Prostate gland (tissue), 2 donors: ENCODE results near the gene OSBP2. TPM values are rescaled to one million over a fixed set of nuclear protein-coding genes. Genes with fewer than 3 reads are reported as not detected.

Experiments
- DNase-seq: peaks from one replicate; pipeline ENCODE4 v3.0.0-alpha.2; 2019; ENCODE audit warnings: low spot score
- H3K27ac ChIP-seq, 2 donors: fragments of 200-600 bp; sonication (generic); 2 replicates each; pipeline ENCODE4 v1.5.1; 2017 to 2019
- H3K27me3 ChIP-seq: fragments of 200-600 bp; sonication (generic); replicated peaks from 2 replicates; pipeline ENCODE4 v1.5.1; 2019; ENCODE audit not compliant: insufficient read depth
- H3K36me3 ChIP-seq, 2 donors: fragments of 200-600 bp; sonication (generic); 1 replicate in 1 of 2; 2 replicates in 1 of 2; pipeline versions ENCODE4 v1.5.1 to v1.8.1; 2017 to 2019
- H3K4me1 ChIP-seq: fragments of 200-600 bp; sonication (generic); replicated peaks from 2 replicates; pipeline ENCODE4 v1.5.1; 2019
- H3K4me3 ChIP-seq, 2 donors: fragments of 200-600 bp; sonication (generic); 2 replicates each; pipeline ENCODE4 v1.5.1; 2017 to 2019
- H3K9me3 ChIP-seq: fragments of 200-600 bp; sonication (generic); 2 replicates; pipeline ENCODE4 v1.5.1; 2017
- POLR2A ChIP-seq: fragments of 450-650 bp; IDR thresholded peaks from one replicate; pipeline ENCODE4 v1.6.1; 2016; ENCODE audit warnings: antibody characterized with exemption, mild to moderate bottlenecking
- POLR2AphosphoS5 ChIP-seq: sonication (generic); formaldehyde crosslinking; IDR thresholded peaks from one replicate; pipeline ENCODE4 v1.6.1; 2017; ENCODE audit warnings: antibody characterized with exemption
- WGBS: methylation state at CpG from one replicate; pipeline ENCODE4 v1.1.5; 2018; 5-methylcytosine and 5-hydroxymethylcytosine counted together
- intact Hi-C: fragments of 100-400 bp; cut with DNase I; formaldehyde crosslinking; loops from one replicate; pipeline ENCODE4 v1.14.2; 2022
- total RNA-seq, 2 donors: library from RNA; depleted of rRNA; stranded (reverse); fragments of >200 nt; gene quantifications; one replicate each; pipeline ENCODE4 v1.1.0, GENCODE V29; 2016
- TF ChIP-seq, protein P1 (sequence below), 4 experiments: fragments of 200-600 bp in 2 of 4; fragments of 450-650 bp in 2 of 4; sonication (generic) in 2 of 4; IDR thresholded peaks; 1 replicate in 3 of 4; 2 replicates in 1 of 4; pipeline ENCODE4 v1.5.1; 2016 to 2019; ENCODE audit warnings: antibody characterized with exemption in 4 of 4, mild to moderate bottlenecking in 2 of 4, moderate library complexity in 2 of 4

OSBP2 gene
- total RNA-seq, 2 donors from 2014 or later: 4.5 to 16.2 TPM

DNA sequence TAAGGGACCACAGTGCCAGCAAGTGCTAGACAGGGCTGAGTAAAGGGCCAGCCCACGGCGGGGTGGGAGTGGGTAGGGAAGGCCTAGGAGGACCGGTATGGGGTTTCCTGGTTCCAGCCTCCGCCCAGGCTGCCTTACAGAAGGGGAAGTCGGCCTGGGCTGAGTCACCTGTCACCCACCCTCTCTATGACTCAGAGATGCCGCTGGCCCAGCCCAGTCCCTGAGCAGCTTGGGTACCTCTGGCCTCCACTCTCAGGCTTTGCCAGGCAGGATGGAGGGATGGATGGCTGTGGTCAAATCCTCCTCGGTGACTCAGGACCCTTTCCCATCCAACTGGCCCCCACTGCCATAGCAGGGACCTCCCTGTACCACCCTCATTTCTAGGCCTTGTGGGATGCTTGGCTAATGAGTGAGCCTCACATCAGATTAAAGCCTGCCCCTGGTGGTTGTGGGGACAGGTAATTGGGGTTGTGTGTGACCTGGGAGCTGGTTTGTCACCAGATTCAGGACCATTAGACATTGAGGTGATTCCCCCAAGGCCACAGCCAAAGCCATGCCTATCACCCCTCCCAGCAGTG lies 45.2 kb upstream of the OSBP2 start:
- Histone ChIP-seq H3K36me3 (no peaks in the 10 kb centered on the region), H3K9me3 (no peaks in the 10 kb centered on the region), H3K4me3 (no peak overlapping the region), H3K27me3 (no peaks in the 10 kb centered on the region), H3K4me1 (no peaks in the 10 kb centered on the region), H3K27ac (no peak overlapping the region)
- no peak for DNase-seq
- intact Hi-C loops: no loop called here
- no peak for TF ChIP-seq POLR2AphosphoS5
- TF ChIP-seq, protein P1, sequence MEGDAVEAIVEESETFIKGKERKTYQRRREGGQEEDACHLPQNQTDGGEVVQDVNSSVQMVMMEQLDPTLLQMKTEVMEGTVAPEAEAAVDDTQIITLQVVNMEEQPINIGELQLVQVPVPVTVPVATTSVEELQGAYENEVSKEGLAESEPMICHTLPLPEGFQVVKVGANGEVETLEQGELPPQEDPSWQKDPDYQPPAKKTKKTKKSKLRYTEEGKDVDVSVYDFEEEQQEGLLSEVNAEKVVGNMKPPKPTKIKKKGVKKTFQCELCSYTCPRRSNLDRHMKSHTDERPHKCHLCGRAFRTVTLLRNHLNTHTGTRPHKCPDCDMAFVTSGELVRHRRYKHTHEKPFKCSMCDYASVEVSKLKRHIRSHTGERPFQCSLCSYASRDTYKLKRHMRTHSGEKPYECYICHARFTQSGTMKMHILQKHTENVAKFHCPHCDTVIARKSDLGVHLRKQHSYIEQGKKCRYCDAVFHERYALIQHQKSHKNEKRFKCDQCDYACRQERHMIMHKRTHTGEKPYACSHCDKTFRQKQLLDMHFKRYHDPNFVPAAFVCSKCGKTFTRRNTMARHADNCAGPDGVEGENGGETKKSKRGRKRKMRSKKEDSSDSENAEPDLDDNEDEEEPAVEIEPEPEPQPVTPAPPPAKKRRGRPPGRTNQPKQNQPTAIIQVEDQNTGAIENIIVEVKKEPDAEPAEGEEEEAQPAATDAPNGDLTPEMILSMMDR (IDR thresholded peaks at IDR 0.05): no peak
- TF ChIP-seq POLR2A: no peak
- WGBS: 57% methylated on average over 7 of the region's 7 CpGs

DNA sequence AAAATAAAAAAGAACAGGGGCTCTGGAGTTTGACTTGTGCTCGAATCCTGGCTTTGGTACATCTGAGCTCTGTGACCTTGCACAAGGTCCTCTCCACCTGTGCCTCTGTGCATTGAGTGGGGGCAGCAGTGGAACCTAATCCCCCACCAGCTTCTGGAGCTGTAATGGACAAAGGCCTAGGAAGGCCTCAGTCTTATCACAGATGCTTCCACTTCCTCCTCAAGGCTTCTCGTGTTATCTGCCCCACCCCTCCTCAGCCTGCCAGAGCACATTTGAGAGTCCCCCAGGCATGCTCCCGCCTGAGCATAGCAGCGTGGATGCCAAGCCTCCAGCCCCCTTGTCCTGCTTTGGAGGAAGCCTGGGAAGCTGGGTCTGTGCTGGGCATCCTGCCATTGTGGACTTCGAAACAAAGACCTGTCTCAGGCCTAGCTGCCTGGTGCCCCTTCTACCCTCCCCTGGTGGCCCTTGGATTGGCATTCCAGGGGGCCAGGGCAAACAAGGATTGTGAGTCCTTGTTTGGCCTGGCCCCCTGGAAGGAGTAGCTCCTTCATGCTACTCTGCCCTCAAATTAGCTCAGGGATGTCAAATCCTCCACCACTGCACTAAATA lies 44.1 kb upstream of the OSBP2 start:
- no peak for DNase-seq
- TF ChIP-seq POLR2A (no peak), POLR2AphosphoS5 (no peak)
- TF ChIP-seq, protein P1 (IDR thresholded peaks at IDR 0.05): no peak
- intact Hi-C loops: no loop called here
- Histone ChIP-seq H3K4me3 (no peak overlapping the region), H3K27me3 (no peaks in the 10 kb centered on the region), H3K27ac (no peak overlapping the region), H3K36me3 (no peaks in the 10 kb centered on the region), H3K4me1 (no peaks in the 10 kb centered on the region), H3K9me3 (no peaks in the 10 kb centered on the region)
- 64% methylated on average over 5 of the region's 5 CpGs for WGBS

DNA sequence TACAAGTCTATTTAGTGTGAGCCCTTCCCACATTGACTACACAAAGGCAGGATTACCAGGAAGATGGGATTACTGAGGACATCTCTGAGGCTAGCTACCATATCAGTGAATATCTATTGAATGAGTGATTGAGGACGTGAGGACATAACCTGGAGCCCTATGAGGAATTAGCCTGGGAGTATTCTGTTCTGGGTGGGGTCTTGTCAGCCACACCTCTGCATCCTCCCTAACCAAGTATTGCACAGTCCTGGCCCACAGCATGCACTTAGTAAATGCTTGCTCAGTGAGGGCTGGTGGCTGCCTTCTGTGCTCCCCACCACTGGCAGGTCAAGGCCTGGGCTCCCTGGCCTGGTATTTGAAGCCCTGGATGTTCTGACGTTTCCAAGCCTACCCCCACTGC lies 41.8 kb upstream of the OSBP2 start:
- Histone ChIP-seq H3K27ac (no peak overlapping the region), H3K27me3 (no peaks in the 10 kb centered on the region), H3K4me1 (no peaks in the 10 kb centered on the region), H3K36me3 (no peaks in the 10 kb centered on the region), H3K9me3 (no peaks in the 10 kb centered on the region), H3K4me3 (no peak overlapping the region)
- DNase-seq: no peak
- WGBS: 96% methylated on average over 2 of the region's 2 CpGs
- TF ChIP-seq, protein P1 (IDR thresholded peaks at IDR 0.05): no peak
- TF ChIP-seq POLR2A (no peak), POLR2AphosphoS5 (no peak)
- intact Hi-C loops: no loop called here

DNA sequence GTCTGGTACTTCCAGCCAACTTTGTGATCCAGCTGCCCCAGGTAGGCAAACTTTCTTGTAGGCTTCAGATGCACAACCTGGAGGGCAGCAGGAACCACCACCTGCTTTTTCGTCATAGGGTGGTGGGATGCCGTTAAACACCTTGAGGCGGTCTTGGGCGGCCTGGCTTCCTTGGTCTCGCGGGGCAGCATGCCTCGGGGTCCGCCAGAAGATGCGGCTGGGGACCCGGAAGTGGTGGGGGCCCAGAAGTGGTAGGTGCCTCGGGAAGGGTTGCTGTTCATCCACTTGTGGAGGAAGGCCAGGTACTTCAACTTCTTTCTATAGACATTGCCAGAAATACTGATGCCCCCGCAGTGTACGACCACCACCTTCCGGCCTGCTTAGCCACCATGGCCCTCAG lies 40.3 kb upstream of the OSBP2 start:
- 96% methylated on average over 8 of the region's 14 CpGs for WGBS
- no peaks in the 10 kb centered on the region for H3K27me3 ChIP-seq
- DNase-seq: no peak
- no peaks in the 10 kb centered on the region for H3K36me3 ChIP-seq
- intact Hi-C loops: no loop called here
- H3K4me3 ChIP-seq: no peak overlapping the region
- H3K9me3 ChIP-seq: no peaks in the 10 kb centered on the region
- H3K4me1 ChIP-seq: no peaks in the 10 kb centered on the region
- TF ChIP-seq POLR2A (no peak), POLR2AphosphoS5 (no peak)
- TF ChIP-seq, protein P1 (IDR thresholded peaks at IDR 0.05): no peak
- H3K27ac ChIP-seq: no peak overlapping the region

DNA sequence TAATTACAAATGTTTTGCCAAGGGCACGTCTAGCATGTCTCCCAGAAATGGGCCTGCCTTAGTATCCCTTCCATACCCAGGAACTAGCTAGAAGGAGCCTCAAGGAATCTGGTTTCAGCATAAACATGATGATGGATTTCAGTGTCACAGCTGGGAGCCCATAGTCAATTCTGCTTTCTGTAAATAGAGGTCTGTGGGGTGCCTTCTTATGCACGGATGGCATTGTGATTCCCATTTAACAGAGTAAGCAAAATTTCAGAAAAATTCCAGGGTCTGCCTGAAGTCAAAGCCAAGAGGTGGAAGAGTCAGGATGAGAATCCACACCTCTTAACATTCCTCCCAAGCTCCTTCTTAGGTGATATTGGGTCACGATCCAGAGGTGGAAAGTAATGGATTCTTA lies 39.1 kb upstream of the OSBP2 start:
- H3K27ac ChIP-seq: no peak overlapping the region
- H3K9me3 ChIP-seq: no peaks in the 10 kb centered on the region
- TF ChIP-seq POLR2AphosphoS5 (no peak), POLR2A (no peak)
- TF ChIP-seq, protein P1 (IDR thresholded peaks at IDR 0.05): no peak
- H3K36me3 ChIP-seq: no peaks in the 10 kb centered on the region
- H3K4me1 ChIP-seq: no peaks in the 10 kb centered on the region
- intact Hi-C loops: no loop called here
- H3K4me3 ChIP-seq: no peak overlapping the region
- DNase-seq: no peak
- WGBS: 69% methylated on average over 3 of the region's 3 CpGs
- H3K27me3 ChIP-seq: no peaks in the 10 kb centered on the region
